ENCODE measurements around the gene VWA8. TPM values are rescaled to one million over a fixed set of nuclear protein-coding genes. Genes with fewer than 3 reads are reported as not detected.

Gene VWA8
- total RNA-seq, 1 donor, result 21.4 TPM

GRCh38 chr13:41802043-41802683, 158.7 kb downstream of the VWA8 start:
- no peaks in the 10 kb centered on the region for H3K27me3 ChIP-seq (ENCODE audit: insufficient read depth, low read length)
- H3K27ac ChIP-seq (ENCODE audit: low read depth, low read length), result peak overlapping the region; percentile 58
- no peak overlapping the region for H2AFZ ChIP-seq (ENCODE audit: low read length)
- no peaks in the 10 kb centered on the region for H3K79me2 ChIP-seq (ENCODE audit: insufficient read depth, low read length)
- no peak overlapping the region for H3K4me2 ChIP-seq (ENCODE audit: insufficient read depth, low read length)
- no peaks in the 10 kb centered on the region for H4K20me1 ChIP-seq (ENCODE audit: insufficient read depth, low read length)
- no peaks in the 10 kb centered on the region for H3K9me3 ChIP-seq (ENCODE audit: low read depth, low read length)
- H3K36me3 ChIP-seq (ENCODE audit: insufficient read depth, low read length), result no peaks in the 10 kb centered on the region
- no peak for DNase-seq (ENCODE audit: insufficient read length, low spot score, missing footprints)
- H3K4me3 ChIP-seq (ENCODE audit: insufficient read depth, low read length), result no peak overlapping the region
- H3K4me1 ChIP-seq (ENCODE audit: insufficient read depth, low read length), result peaks cover 11% of the 10 kb centered on the region
- TF ChIP-seq, protein P1, sequence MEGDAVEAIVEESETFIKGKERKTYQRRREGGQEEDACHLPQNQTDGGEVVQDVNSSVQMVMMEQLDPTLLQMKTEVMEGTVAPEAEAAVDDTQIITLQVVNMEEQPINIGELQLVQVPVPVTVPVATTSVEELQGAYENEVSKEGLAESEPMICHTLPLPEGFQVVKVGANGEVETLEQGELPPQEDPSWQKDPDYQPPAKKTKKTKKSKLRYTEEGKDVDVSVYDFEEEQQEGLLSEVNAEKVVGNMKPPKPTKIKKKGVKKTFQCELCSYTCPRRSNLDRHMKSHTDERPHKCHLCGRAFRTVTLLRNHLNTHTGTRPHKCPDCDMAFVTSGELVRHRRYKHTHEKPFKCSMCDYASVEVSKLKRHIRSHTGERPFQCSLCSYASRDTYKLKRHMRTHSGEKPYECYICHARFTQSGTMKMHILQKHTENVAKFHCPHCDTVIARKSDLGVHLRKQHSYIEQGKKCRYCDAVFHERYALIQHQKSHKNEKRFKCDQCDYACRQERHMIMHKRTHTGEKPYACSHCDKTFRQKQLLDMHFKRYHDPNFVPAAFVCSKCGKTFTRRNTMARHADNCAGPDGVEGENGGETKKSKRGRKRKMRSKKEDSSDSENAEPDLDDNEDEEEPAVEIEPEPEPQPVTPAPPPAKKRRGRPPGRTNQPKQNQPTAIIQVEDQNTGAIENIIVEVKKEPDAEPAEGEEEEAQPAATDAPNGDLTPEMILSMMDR (IDR thresholded peaks at IDR 0.05; ENCODE audit: extremely low read depth, low read depth, low read length), result no peak

DNA sequence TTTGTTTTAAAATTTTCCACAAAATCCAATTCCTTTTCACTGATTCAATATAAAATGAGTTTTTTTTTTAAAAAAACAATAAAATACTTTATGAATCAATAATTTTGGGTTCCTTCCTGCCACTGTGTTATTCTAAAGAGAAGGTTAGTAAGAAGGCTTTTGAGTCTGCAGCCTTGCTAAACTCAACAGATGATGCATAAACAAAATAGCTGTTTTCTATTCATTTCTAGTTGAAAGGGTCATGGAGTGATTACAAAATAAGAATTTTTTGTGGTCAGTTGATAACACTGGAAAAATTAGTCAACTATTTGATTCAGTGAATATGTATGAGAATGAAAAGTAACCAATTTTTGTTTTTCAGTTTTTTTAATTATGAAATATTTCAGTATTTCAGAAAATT, 169.9 kb downstream of the VWA8 start:
- Histone ChIP-seq H3K4me2 (ENCODE audit: insufficient read depth, low read length) (no peak overlapping the region), H4K20me1 (ENCODE audit: insufficient read depth, low read length) (no peaks in the 10 kb centered on the region), H3K9me3 (ENCODE audit: low read depth, low read length) (no peaks in the 10 kb centered on the region), H3K27me3 (ENCODE audit: insufficient read depth, low read length) (no peaks in the 10 kb centered on the region), H2AFZ (ENCODE audit: low read length) (no peak overlapping the region), H3K4me1 (ENCODE audit: insufficient read depth, low read length) (peaks cover 6% of the 10 kb centered on the region), H3K79me2 (ENCODE audit: insufficient read depth, low read length) (no peaks in the 10 kb centered on the region), H3K4me3 (ENCODE audit: insufficient read depth, low read length) (no peak overlapping the region), H3K36me3 (ENCODE audit: insufficient read depth, low read length) (no peaks in the 10 kb centered on the region), H3K27ac (ENCODE audit: low read depth, low read length) (no peak overlapping the region)
- DNase-seq (ENCODE audit: insufficient read length, low spot score, missing footprints), result peak; percentile 21
- TF ChIP-seq, protein P1 (IDR thresholded peaks at IDR 0.05; ENCODE audit: extremely low read depth, low read depth, low read length), result no peak

- TF ChIP-seq, protein P1 (IDR thresholded peaks at IDR 0.05; ENCODE audit: extremely low read depth, low read depth, low read length), result no peak
These were observed 172.4 kb downstream of the VWA8 start for GRCh38 chr13:41788552-41788951.

GRCh38 chr13:41785402-41786172, 175.3 kb downstream of the VWA8 start:
- Histone ChIP-seq H3K79me2 (ENCODE audit: insufficient read depth, low read length) (no peaks in the 10 kb centered on the region), H3K4me3 (ENCODE audit: insufficient read depth, low read length) (no peak overlapping the region), H3K27me3 (ENCODE audit: insufficient read depth, low read length) (no peaks in the 10 kb centered on the region), H3K4me2 (ENCODE audit: insufficient read depth, low read length) (no peak overlapping the region), H4K20me1 (ENCODE audit: insufficient read depth, low read length) (no peaks in the 10 kb centered on the region), H3K27ac (ENCODE audit: low read depth, low read length) (no peak overlapping the region), H2AFZ (ENCODE audit: low read length) (no peak overlapping the region), H3K9me3 (ENCODE audit: low read depth, low read length) (no peaks in the 10 kb centered on the region), H3K4me1 (ENCODE audit: insufficient read depth, low read length) (peaks cover 7% of the 10 kb centered on the region), H3K36me3 (ENCODE audit: insufficient read depth, low read length) (no peaks in the 10 kb centered on the region)
- TF ChIP-seq, protein P1 (IDR thresholded peaks at IDR 0.05; ENCODE audit: extremely low read depth, low read depth, low read length), result no peak
- DNase-seq (ENCODE audit: insufficient read length, low spot score, missing footprints), result no peak

More at GRCh38 chr13:41788552-41788951, 172.4 kb downstream of the VWA8 start:
- H3K27me3 ChIP-seq (ENCODE audit: insufficient read depth, low read length), result no peaks in the 10 kb centered on the region
- H3K27ac ChIP-seq (ENCODE audit: low read depth, low read length), result no peak overlapping the region
- H3K4me1 ChIP-seq (ENCODE audit: insufficient read depth, low read length), result peaks cover 6% of the 10 kb centered on the region
- H3K36me3 ChIP-seq (ENCODE audit: insufficient read depth, low read length), result no peaks in the 10 kb centered on the region
- H4K20me1 ChIP-seq (ENCODE audit: insufficient read depth, low read length), result no peaks in the 10 kb centered on the region
- H3K4me2 ChIP-seq (ENCODE audit: insufficient read depth, low read length), result no peak overlapping the region
- no peak overlapping the region for H3K4me3 ChIP-seq (ENCODE audit: insufficient read depth, low read length)
- H3K9me3 ChIP-seq (ENCODE audit: low read depth, low read length), result no peaks in the 10 kb centered on the region
- H2AFZ ChIP-seq (ENCODE audit: low read length), result no peak overlapping the region
- no peaks in the 10 kb centered on the region for H3K79me2 ChIP-seq (ENCODE audit: insufficient read depth, low read length)
- no peak for DNase-seq (ENCODE audit: insufficient read length, low spot score, missing footprints)
